Placental epithelial cell (primary cell): Measurements from ENCODE around the gene ATPAF2. TPM values are rescaled to one million over a fixed set of nuclear protein-coding genes. Genes with fewer than 3 reads are reported as not detected.

Source experiments
- total RNA-seq: library from RNA; depleted of rRNA; stranded (reverse); fragments of >200 nt; gene quantifications from 2 replicates; pipeline ENCODE4 v1.2.3, GENCODE V29; 2012

Gene ATPAF2
- total RNA-seq = 17.3 and 20.6 TPM in 2 replicates

GRCh38 chr17:18038861-18039534 is at the start of gene ATPAF2, which contains the start of gene GID4:
Gene ATPAF2 (minus strand): TSS chr17:18039168. CDS start chr17:18039013, 155 bp downstream.
Gene GID4 (plus strand): TSS chr17:18039408. CDS start chr17:18039465, 57 bp downstream.

DNA sequence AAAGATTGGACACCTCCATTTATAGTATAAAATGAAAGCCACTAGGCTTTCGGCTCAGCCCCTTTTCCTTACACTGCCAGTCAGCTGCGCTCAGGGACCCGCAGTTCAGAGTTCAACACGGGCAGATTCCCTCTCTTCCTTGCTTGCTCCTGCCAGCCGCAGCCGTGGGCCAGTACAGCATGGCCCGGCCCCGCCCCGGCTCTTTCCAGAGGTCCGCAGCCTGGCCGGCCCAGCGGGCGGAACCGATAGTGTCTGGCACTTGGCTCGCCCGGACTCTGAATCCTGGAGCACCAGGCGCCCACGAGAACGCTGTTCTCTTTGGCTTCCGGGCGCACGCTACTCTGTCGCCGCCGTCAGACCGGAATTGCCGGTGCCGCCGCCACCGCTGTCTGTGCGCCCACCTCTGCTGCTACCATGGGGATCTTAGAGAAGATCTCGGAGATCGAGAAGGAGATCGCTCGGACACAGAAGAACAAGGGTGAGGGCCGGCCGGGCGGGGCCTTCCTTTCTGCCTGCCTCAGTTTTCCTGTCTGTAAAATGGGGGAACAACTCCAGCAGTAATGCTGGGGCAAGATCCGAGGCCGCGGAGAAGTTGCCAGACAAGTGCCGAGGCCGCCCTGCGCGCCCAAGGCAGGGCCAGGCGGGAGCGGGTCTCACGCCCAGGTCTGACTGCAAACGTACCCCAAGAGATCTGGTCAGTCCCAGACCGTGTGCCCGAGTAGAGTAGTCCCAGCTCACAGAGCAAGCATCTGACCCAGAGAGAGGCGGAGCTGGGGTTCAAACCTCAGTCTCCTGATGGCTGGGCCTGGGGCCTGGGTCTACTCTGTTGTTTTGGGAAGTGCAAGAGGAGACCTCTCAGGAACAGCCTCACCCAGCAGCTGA is 48.9 kb upstream of the ATPAF2 start, which contains the start of gene DRG2:
TSS of gene DRG2 (plus strand) at position 339 of the 882 bp plus-strand sequence. CDS start at position 415, 76 bp downstream.

DNA sequence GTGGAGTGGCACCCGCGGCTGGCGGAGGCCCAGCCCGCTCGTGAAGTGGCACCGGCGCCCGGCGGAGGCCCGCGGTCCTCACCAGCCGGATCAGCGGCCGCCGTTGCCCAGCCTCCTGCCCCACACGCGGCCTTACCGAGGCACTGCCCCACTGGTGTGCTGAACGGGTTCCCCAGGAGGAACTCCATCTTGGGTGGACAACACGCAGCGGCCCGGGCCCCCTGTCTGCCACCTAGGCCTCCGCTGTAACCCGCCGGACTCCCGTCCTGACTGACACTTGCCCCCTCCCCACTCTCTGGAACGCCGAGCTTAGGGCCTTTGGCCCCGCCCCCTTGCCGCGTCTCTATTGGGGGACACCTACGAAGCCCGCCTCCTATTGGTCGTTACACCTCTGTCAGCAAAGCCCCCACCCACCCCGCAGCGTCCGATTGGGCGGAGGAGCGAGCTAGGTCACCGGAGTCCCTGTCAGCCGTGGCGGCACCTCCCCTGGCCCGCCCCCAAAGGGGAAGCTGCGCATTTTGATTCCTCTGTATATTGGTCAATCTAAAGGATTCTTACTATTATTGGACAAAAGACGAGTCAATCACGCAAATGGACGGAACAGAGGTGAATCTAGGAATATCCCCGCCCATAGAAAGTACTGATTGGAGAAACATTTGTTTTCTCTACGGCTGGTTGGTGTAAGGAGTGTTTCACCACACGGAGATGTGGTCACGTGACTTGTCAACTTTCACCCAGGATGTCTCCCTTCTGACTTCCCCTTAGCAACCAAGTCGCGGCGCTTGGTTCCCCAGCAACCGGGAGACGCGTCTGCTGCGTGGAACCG is 66.6 kb downstream of the ATPAF2 start, which contains the start of the genes DRC3 and TOM1L2:
TSS of gene DRC3 (plus strand) at position 737 of the 826 bp plus-strand sequence. CDS start 4,737 bp downstream, outside the sequence.
TSS of gene TOM1L2 (minus strand) at position 275 of the 826 bp plus-strand sequence. CDS start at position 188, 87 bp downstream.

Other genes with a start within 250 kb of the ATPAF2 start
- 30.2 and 50.9 TPM in 2 replicates for gene SREBF1, start 202.2 kb downstream of the ATPAF2 start, total RNA-seq
- gene TOM1L2, start 66.8 kb downstream of the ATPAF2 start, total RNA-seq = 75.8 and 87.6 TPM in 2 replicates
- gene DRC3, start 66.3 kb downstream of the ATPAF2 start, total RNA-seq = 2.6 and 5.1 TPM in 2 replicates
- gene GID4, start 240 bp upstream of the ATPAF2 start, total RNA-seq = 6.8 and 7.9 TPM in 2 replicates
- gene DRG2, start 48.8 kb upstream of the ATPAF2 start, total RNA-seq = 33.4 and 48.9 TPM in 2 replicates
- gene MYO15A, start 69.6 kb upstream of the ATPAF2 start, total RNA-seq = 2.0 and 2.1 TPM in 2 replicates
- 98.5 and 149 TPM in 2 replicates for gene ALKBH5, start 144.7 kb upstream of the ATPAF2 start, total RNA-seq
- 50.0 and 51.0 TPM in 2 replicates for gene LLGL1, start 186.5 kb upstream of the ATPAF2 start, total RNA-seq
- gene FLII, start 219.6 kb upstream of the ATPAF2 start, total RNA-seq = 139 and 481 TPM in 2 replicates
- gene MIEF2, start 221.5 kb upstream of the ATPAF2 start, total RNA-seq = 18.1 and 76.3 TPM in 2 replicates